Ovary (tissue), 3 donors: ENCODE data around the gene TMEM86B.

ENCODE experiments used
- POLR2A ChIP-seq: fragments of 450-650 bp; IDR thresholded peaks from one replicate; pipeline ENCODE4 v1.6.1; 2017; ENCODE audit warnings: antibody characterized with exemption, mild to moderate bottlenecking, moderate library complexity
- TF ChIP-seq, protein P1 (sequence below), 3 donors: fragments of 450-650 bp in 2 of 3; fragments of 200-600 bp in 1 of 3; IDR thresholded peaks; one replicate each; pipeline versions ENCODE4 v1.5.1 to v1.8.0; 2016 to 2022; ENCODE audit warnings: antibody characterized with exemption in 3 of 3, mild to moderate bottlenecking in 1 of 3
- donor health status: DM: no; HTN: no; CAD: no.

DNA sequence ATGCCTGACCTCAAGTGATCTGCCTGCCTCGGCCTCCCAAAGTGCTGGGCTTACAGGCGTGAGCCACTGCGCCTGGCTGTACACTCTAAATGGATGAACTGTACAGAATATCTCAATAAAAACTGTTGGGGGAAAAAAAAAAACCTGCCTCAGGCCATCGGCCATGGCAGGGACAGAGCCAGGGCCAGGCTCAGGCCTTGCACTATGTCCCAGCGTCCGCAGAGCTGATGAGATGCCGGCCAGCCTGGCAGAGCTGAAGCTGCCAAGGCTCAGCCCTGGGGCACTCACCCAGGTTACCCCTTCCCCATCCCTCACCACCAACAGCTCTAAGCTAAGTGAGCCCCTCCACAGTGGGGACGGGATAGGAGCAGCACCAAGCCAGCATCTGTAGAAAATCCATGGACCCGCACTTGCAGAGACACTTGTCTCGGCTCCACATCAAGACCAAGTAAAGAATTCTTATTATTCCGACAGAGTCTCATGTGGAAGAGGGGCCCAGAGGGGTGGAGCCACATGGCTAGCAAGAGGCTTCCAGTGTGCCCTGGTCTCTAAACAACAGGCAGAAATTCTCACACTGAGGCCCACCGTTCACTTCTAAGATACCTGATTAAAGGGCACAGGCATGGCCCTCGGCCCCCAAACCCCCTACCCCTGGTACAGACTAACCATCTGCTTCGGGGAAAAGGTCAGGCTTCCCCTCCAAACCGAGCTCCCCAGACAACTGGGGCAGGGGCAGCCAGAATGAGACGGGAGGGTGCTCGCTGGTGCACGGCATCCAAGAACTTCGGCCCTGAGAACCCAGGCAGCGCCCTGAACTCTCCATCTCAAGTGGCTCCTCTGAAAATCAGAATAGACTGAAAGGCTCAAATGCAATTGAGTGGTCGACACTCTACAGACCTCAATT is 24.4 kb upstream of the TMEM86B start:
- TF ChIP-seq, protein P1, sequence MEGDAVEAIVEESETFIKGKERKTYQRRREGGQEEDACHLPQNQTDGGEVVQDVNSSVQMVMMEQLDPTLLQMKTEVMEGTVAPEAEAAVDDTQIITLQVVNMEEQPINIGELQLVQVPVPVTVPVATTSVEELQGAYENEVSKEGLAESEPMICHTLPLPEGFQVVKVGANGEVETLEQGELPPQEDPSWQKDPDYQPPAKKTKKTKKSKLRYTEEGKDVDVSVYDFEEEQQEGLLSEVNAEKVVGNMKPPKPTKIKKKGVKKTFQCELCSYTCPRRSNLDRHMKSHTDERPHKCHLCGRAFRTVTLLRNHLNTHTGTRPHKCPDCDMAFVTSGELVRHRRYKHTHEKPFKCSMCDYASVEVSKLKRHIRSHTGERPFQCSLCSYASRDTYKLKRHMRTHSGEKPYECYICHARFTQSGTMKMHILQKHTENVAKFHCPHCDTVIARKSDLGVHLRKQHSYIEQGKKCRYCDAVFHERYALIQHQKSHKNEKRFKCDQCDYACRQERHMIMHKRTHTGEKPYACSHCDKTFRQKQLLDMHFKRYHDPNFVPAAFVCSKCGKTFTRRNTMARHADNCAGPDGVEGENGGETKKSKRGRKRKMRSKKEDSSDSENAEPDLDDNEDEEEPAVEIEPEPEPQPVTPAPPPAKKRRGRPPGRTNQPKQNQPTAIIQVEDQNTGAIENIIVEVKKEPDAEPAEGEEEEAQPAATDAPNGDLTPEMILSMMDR (IDR thresholded peaks at IDR 0.05): no peak
- TF ChIP-seq POLR2A: no peak
